Measurements from ENCODE around the gene SPAG8.

The SPAG8 gene

DNA sequence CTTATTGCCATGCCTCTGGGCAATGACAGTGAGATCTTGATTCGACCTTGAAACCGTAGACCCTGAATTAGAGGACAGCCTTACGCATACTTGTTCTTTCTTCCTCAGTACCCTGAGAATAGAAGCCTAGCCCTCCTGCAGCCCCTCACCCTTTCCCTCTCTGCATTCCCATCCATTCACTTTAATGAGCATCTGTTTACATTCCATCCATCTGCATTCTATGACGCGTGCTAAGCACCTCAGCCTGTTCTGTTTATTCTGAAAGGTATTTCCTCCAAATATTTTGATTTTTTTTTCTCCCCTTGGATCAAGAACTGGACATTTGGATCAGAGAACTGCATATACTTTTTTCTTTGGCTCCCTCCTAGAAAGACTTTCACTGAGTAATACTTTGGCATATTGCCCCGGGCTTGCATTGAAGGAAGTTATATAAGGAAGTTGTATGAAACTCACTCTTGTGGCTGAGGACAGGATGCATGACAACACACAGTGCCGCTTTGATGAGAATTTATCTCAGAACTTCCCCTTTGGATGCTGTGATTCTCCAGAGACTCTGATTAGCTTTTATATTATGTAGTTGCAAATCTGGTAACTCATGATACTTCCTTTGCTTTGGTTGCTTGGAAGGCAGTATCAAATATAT, 32.7 kb upstream of the SPAG8 start:
- H2AFZ ChIP-seq (ENCODE audit: low read length): no peak overlapping the region
- no peak overlapping the region for H3K27ac ChIP-seq (ENCODE audit: low read depth, low read length, poor library complexity, severe bottlenecking)
- TF ChIP-seq, protein P1, sequence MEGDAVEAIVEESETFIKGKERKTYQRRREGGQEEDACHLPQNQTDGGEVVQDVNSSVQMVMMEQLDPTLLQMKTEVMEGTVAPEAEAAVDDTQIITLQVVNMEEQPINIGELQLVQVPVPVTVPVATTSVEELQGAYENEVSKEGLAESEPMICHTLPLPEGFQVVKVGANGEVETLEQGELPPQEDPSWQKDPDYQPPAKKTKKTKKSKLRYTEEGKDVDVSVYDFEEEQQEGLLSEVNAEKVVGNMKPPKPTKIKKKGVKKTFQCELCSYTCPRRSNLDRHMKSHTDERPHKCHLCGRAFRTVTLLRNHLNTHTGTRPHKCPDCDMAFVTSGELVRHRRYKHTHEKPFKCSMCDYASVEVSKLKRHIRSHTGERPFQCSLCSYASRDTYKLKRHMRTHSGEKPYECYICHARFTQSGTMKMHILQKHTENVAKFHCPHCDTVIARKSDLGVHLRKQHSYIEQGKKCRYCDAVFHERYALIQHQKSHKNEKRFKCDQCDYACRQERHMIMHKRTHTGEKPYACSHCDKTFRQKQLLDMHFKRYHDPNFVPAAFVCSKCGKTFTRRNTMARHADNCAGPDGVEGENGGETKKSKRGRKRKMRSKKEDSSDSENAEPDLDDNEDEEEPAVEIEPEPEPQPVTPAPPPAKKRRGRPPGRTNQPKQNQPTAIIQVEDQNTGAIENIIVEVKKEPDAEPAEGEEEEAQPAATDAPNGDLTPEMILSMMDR (IDR thresholded peaks at IDR 0.05; ENCODE audit: low read length): no peak
- TF ChIP-seq EZH2 (IDR thresholded peaks at IDR 0.05; ENCODE audit: borderline replicate concordance, low read length): no peak
- no peaks in the 10 kb centered on the region for H3K4me1 ChIP-seq (ENCODE audit: insufficient read depth, low read length, severe bottlenecking)
- H3K9ac ChIP-seq (ENCODE audit: low read length): no peak overlapping the region
- H3K4me3 ChIP-seq (ENCODE audit: low read depth, low read length, poor library complexity, severe bottlenecking): no peak overlapping the region
- H3K36me3 ChIP-seq (ENCODE audit: insufficient read depth, low read length): no peaks in the 10 kb centered on the region
- no peaks in the 10 kb centered on the region for H3K27me3 ChIP-seq (ENCODE audit: insufficient read depth, low read length)
- no peaks in the 10 kb centered on the region for H3K9me2 ChIP-seq (ENCODE audit: low read depth, low read length)
- no peaks in the 10 kb centered on the region for H4K20me1 ChIP-seq (ENCODE audit: insufficient read depth, low read length)
- H3K9me3 ChIP-seq (ENCODE audit: low read length): no peaks in the 10 kb centered on the region
- H3K79me2 ChIP-seq (ENCODE audit: insufficient read depth, low read length): no peaks in the 10 kb centered on the region
- H3K4me2 ChIP-seq (ENCODE audit: low read length): no peak overlapping the region
- no peaks in the 10 kb centered on the region for H3F3A ChIP-seq (ENCODE audit: insufficient read depth, low read length)

DNA sequence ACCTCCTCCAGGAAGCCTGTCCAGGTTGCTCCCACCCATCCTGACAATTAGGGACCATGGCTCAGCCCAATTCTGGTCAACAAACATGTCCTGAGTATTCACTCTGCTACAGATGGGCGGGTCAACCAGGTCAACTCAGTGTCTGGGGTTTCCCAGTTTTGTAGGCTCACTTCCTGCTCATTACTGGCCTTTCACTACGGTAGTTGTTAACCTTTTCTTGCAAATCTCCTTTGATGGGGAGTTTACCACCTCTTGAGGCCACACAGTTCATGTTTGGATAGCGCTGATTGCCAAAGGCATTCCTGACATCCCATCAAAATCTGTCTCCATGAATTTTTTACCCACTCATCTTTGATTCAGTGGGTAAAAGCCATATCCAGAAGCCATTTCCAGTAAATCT, 30.7 kb upstream of the SPAG8 start:
- Histone ChIP-seq H3K79me2 (ENCODE audit: insufficient read depth, low read length) (no peaks in the 10 kb centered on the region), H3K27me3 (ENCODE audit: insufficient read depth, low read length) (no peaks in the 10 kb centered on the region), H2AFZ (ENCODE audit: low read length) (no peak overlapping the region), H3K27ac (ENCODE audit: low read depth, low read length, poor library complexity, severe bottlenecking) (no peak overlapping the region), H3K4me3 (ENCODE audit: low read depth, low read length, poor library complexity, severe bottlenecking) (no peak overlapping the region), H3K9me2 (ENCODE audit: low read depth, low read length) (no peaks in the 10 kb centered on the region), H3F3A (ENCODE audit: insufficient read depth, low read length) (no peaks in the 10 kb centered on the region), H3K4me1 (ENCODE audit: insufficient read depth, low read length, severe bottlenecking) (no peaks in the 10 kb centered on the region), H4K20me1 (ENCODE audit: insufficient read depth, low read length) (no peaks in the 10 kb centered on the region), H3K9me3 (ENCODE audit: low read length) (no peaks in the 10 kb centered on the region), H3K36me3 (ENCODE audit: insufficient read depth, low read length) (no peaks in the 10 kb centered on the region), H3K9ac (ENCODE audit: low read length) (no peak overlapping the region), H3K4me2 (ENCODE audit: low read length) (no peak overlapping the region)
- TF ChIP-seq, protein P1 (IDR thresholded peaks at IDR 0.05; ENCODE audit: low read length): no peak
- no peak for TF ChIP-seq EZH2 (IDR thresholded peaks at IDR 0.05; ENCODE audit: borderline replicate concordance, low read length)

DNA sequence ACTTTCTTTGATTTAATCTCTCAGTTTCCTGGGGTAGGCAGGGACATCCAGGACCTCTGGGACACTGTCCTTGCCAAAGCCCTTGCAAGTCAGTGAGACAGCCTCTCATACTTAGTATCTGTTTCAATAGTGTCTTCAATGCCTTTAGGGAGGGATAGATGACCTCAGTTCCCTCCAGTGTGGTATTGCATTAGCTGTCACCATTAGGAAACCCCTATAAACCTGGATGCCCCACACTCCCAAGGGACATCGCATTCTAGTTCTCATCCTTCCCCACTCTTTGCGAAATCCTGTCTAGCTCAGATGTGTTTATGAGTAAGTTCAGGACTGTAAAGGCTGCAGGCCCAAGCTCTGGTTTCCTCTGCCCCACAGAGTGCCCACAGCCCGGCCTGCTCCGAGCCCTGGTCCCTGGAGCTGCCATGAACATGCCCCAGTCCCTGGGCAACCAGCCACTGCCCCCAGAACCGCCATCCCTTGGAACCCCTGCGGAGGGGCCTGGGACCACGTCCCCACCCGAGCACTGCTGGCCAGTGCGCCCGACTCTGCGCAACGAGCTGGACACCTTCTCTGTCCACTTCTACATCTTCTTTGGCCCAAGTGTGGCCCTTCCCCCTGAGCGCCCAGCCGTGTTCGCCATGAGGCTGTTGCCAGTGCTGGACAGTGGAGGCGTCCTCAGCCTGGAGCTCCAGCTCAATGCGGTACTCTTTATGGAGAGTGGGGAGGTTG, 30.1 kb upstream of the SPAG8 start:
- Histone ChIP-seq H4K20me1 (ENCODE audit: insufficient read depth, low read length) (no peaks in the 10 kb centered on the region), H2AFZ (ENCODE audit: low read length) (no peak overlapping the region), H3F3A (ENCODE audit: insufficient read depth, low read length) (no peaks in the 10 kb centered on the region), H3K79me2 (ENCODE audit: insufficient read depth, low read length) (no peaks in the 10 kb centered on the region), H3K27me3 (ENCODE audit: insufficient read depth, low read length) (no peaks in the 10 kb centered on the region), H3K27ac (ENCODE audit: low read depth, low read length, poor library complexity, severe bottlenecking) (no peak overlapping the region), H3K4me1 (ENCODE audit: insufficient read depth, low read length, severe bottlenecking) (no peaks in the 10 kb centered on the region), H3K9me3 (ENCODE audit: low read length) (no peaks in the 10 kb centered on the region), H3K9me2 (ENCODE audit: low read depth, low read length) (no peaks in the 10 kb centered on the region), H3K4me2 (ENCODE audit: low read length) (no peak overlapping the region), H3K4me3 (ENCODE audit: low read depth, low read length, poor library complexity, severe bottlenecking) (no peak overlapping the region), H3K36me3 (ENCODE audit: insufficient read depth, low read length) (no peaks in the 10 kb centered on the region), H3K9ac (ENCODE audit: low read length) (no peak overlapping the region)
- TF ChIP-seq EZH2 (IDR thresholded peaks at IDR 0.05; ENCODE audit: borderline replicate concordance, low read length): no peak

DNA sequence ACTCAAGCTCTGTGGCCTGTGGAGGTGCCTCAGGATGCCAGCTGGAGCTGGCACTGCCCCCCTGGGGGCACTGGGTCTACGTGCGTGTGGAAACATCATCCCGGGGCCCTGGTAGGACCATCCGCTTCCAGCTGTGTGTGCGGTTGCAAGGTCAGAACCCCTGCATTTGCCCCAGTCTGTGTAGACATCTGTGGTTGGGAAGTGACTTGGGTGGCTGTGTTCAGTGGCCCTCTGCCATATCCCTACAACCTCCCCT, 29.5 kb upstream of the SPAG8 start:
- H3F3A ChIP-seq (ENCODE audit: insufficient read depth, low read length): no peaks in the 10 kb centered on the region
- no peaks in the 10 kb centered on the region for H3K4me1 ChIP-seq (ENCODE audit: insufficient read depth, low read length, severe bottlenecking)
- TF ChIP-seq, protein P1 (IDR thresholded peaks at IDR 0.05; ENCODE audit: low read length): no peak
- TF ChIP-seq EZH2 (IDR thresholded peaks at IDR 0.05; ENCODE audit: borderline replicate concordance, low read length): no peak

More for the DNA sequence above, 29.5 kb upstream of the SPAG8 start:
- H3K9ac ChIP-seq (ENCODE audit: low read length): no peak overlapping the region
- no peaks in the 10 kb centered on the region for H3K79me2 ChIP-seq (ENCODE audit: insufficient read depth, low read length)
- no peaks in the 10 kb centered on the region for H3K9me3 ChIP-seq (ENCODE audit: low read length)
- no peak overlapping the region for H3K4me3 ChIP-seq (ENCODE audit: low read depth, low read length, poor library complexity, severe bottlenecking)
- H3K36me3 ChIP-seq (ENCODE audit: insufficient read depth, low read length): no peaks in the 10 kb centered on the region
- no peak overlapping the region for H3K4me2 ChIP-seq (ENCODE audit: low read length)
- H3K27me3 ChIP-seq (ENCODE audit: insufficient read depth, low read length): no peaks in the 10 kb centered on the region
- no peaks in the 10 kb centered on the region for H4K20me1 ChIP-seq (ENCODE audit: insufficient read depth, low read length)
- H3K9me2 ChIP-seq (ENCODE audit: low read depth, low read length): no peaks in the 10 kb centered on the region
- H2AFZ ChIP-seq (ENCODE audit: low read length): no peak overlapping the region
- no peak overlapping the region for H3K27ac ChIP-seq (ENCODE audit: low read depth, low read length, poor library complexity, severe bottlenecking)

Data from OCI-LY1 (cell line).